Ectodermal cell (in vitro differentiated cells): ENCODE measurements around the gene POGZ. TPM values are rescaled to one million over a fixed set of nuclear protein-coding genes. Genes with fewer than 3 reads are reported as not detected.

ENCODE experiments used
- H3K27ac ChIP-seq: 2 replicates; pipeline ENCODE4 v1.7.0; 2013; ENCODE audit warnings: mild to moderate bottlenecking, low read depth, low read length; ENCODE audit not compliant: insufficient read depth, poor library complexity, severe bottlenecking
- H3K27me3 ChIP-seq: 2 replicates; pipeline ENCODE4 v1.7.0; 2013; ENCODE audit warnings: mild to moderate bottlenecking, low read length; ENCODE audit not compliant: insufficient read depth, control insufficient read depth, poor library complexity, severe bottlenecking
- H3K36me3 ChIP-seq: one replicate; pipeline ENCODE4 v1.7.0; 2013; ENCODE audit warnings: low read length; ENCODE audit not compliant: control insufficient read depth, insufficient read depth
- H3K4me1 ChIP-seq: one replicate; pipeline ENCODE4 v1.7.0; 2013; ENCODE audit warnings: low read length; ENCODE audit not compliant: control insufficient read depth, insufficient read depth
- H3K4me3 ChIP-seq: 2 replicates; pipeline ENCODE4 v1.7.0; 2013; ENCODE audit warnings: low read depth, low read length, control low read depth; ENCODE audit not compliant: insufficient read depth
- H3K9me3 ChIP-seq: 2 replicates; pipeline ENCODE4 v1.7.0; 2013; ENCODE audit warnings: mild to moderate bottlenecking, low read length, moderate library complexity; ENCODE audit not compliant: control insufficient read depth
- WGBS, 2 experiments: methylation state at CpG; one replicate each; pipeline ENCODE4 v1.1.7; 2013; ENCODE audit warnings: missing lambda C conversion rate in 2 of 2; 5-methylcytosine and 5-hydroxymethylcytosine counted together
- polyA plus RNA-seq, 4 experiments: library from polyadenylated mRNA; stranded (reverse); fragments of 50-300 nt; gene quantifications; one replicate each; pipeline ENCODE4 v1.2.3, GENCODE V29; 2013

POGZ gene
- polyA plus RNA-seq (2013, experiment 1 of 4), result 94.3 TPM
- 116 TPM for polyA plus RNA-seq (2013, experiment 2 of 4)
- 76.5 TPM for polyA plus RNA-seq (2013, experiment 3 of 4)
- polyA plus RNA-seq (2013, experiment 4 of 4), result 98.0 TPM

DNA sequence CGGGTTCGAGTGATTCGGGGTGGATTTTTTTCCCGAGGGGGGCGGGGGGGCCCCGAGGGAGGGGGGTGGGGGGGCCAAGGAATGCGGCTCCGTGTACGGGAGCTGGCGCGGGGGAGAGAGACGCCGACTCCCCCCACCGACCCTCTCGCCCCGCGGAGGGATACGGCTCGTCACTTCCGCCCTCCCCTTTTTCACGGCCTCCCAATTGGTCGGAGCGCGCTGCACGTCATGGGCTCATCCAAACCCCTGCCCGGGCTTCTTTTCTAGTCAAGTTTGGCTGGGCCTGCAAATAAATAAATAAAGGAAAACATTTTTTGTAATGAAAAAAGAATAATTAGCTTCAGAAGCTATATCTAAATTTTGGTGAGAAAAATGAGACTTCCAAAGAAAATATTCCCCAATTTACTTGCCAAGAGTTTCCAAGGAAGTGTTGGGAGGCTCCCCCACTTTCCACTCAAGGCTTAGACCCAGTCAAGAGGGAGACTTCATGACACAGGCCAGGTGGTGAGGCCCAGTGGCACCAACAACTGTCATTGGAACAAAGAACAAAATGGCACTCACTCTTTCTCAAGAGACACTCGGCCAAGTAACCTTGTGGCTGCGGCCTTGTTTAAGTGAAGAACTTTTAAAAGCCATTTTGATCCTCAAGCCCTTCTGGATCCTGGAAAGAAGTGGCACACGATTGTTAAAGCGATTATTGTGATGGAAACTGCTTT lies at the start of gene POGZ:
Gene POGZ, minus strand, starts transcription at position 164 of the 716 bp plus-strand sequence. CDS start 17,290 bp downstream, outside the sequence.
- WGBS, 2 experiments, result 13 to 16% methylated on average over 25 to 29 of the region's 30 CpGs
- Histone ChIP-seq H3K4me3 (peak within 1 kb of the TSS; percentile 79), H3K4me1 (no peaks in the 10 kb centered on the region), H3K27me3 (peaks cover 9% of the 10 kb centered on the region), H3K36me3 (no peaks in the 10 kb centered on the region), H3K27ac (peak within 1 kb of the TSS; percentile 90), H3K9me3 (no peaks in the 10 kb centered on the region)

DNA sequence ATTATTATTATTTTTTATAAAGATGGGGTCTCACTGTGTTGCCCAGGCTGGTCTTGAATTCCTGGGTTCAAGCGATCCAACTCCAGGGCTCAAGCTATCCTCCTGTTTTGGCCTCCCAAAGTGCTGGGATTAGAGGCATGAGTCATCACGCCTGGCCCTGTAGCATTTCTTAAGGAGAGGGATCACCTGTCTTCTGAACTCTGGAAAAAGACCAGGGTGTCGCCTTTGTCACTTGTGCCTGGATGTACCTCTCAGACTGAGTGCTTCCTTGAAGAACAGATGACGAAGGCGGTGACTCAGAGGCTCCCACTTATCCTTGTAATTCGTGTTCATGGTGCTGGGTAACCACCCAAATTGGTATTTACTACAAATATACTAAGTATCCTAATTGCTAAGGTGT lies 49.5 kb upstream of the POGZ start:
- Histone ChIP-seq H3K27ac (no peak overlapping the region), H3K4me3 (no peak overlapping the region), H3K36me3 (no peaks in the 10 kb centered on the region), H3K9me3 (no peaks in the 10 kb centered on the region), H3K4me1 (peaks cover 22% of the 10 kb centered on the region), H3K27me3 (peaks cover 11% of the 10 kb centered on the region)
- 90 to 92% methylated on average over 6 of the region's 6 CpGs for WGBS, 2 experiments

GRCh38 chr1:151504759-151505158 lies 45.5 kb upstream of the POGZ start:
- no peak overlapping the region for H3K4me3 ChIP-seq
- H3K36me3 ChIP-seq, result no peaks in the 10 kb centered on the region
- 82 to 93% methylated on average over 4 of the region's 4 CpGs for WGBS, 2 experiments
- H3K4me1 ChIP-seq, result no peaks in the 10 kb centered on the region
- H3K27me3 ChIP-seq, result no peaks in the 10 kb centered on the region
- H3K27ac ChIP-seq, result no peak overlapping the region
- no peaks in the 10 kb centered on the region for H3K9me3 ChIP-seq

DNA sequence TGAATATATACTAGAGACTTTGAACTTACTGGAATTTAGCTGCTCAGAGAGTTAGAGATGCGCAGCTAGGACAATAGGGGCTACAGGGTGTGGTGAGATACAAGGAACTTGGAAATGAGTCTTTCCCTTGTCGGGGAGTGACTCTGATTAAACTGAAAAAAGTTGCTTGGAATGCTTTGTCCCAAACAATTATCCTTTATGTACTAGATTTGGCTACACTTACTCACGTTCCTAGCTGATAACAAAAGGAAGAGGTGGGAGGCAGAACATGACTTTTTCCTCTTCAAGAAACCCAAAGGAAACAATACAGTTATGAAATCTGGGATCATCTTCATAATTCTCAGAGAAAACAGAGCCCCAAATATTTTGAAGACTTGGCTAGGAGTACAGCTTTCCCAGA lies 45.0 kb upstream of the POGZ start:
- Histone ChIP-seq H3K27me3 (no peaks in the 10 kb centered on the region), H3K27ac (no peak overlapping the region), H3K4me3 (no peak overlapping the region), H3K36me3 (no peaks in the 10 kb centered on the region), H3K9me3 (no peaks in the 10 kb centered on the region), H3K4me1 (no peaks in the 10 kb centered on the region)
- 84% methylated on average over 3 of the region's 3 CpGs for whole genome bisulfite sequencing, 2 experiments

DNA sequence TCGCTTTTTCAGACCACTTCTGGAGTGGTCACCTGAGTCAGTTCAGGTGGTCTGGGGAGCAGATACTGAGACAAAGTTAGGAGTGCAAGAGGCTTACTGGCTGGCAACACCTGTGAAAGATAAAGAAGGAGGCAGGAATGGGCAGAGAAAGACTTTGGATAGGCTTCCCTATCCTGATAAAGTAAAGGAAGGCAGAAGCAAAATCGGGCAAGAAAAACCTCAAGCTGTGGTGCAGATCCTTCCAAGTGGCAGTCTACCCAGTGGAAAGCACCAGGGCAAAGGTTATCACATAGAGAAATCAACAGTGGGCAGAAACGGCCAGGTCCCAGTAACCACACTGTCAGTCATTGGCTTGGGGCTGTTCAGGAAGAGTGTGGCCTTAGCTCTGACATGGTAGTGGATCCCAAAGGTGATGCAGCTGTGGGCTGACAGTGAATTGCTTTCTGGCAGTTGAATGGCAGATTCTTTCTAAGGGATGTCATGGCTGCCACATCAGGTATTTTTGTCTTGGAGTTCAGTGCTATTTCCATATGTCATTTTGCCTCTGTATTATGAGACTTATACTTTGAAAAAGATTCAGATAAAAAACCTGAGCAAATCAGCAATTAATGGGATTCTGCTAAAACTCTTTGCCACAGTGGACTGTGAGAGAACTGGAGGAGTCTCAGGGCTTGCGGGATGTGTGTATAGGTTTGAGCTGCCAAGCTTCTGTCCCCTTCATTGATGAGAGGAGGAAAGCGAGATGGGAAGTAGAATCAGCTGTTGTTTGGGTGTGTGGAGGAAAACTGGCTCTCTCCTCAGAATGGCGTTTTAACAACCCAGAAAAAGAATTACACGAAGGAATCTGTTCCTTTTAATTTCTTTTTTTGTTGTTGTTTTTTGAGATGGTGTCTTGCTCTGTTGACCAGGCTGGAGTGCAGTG lies 43.8 kb upstream of the POGZ start:
- WGBS, 2 experiments, result 79 to 81% methylated on average over 7 of the region's 7 CpGs
- H3K36me3 ChIP-seq, result no peaks in the 10 kb centered on the region
- H3K27me3 ChIP-seq, result no peaks in the 10 kb centered on the region
- H3K4me1 ChIP-seq, result no peaks in the 10 kb centered on the region
- no peaks in the 10 kb centered on the region for H3K9me3 ChIP-seq
- no peak overlapping the region for H3K27ac ChIP-seq
- H3K4me3 ChIP-seq, result no peak overlapping the region

GRCh38 chr1:151502035-151502700 lies 42.9 kb upstream of the POGZ start:
- 85 to 86% methylated on average over 5 of the region's 5 CpGs for WGBS, 2 experiments
- Histone ChIP-seq H3K36me3 (no peaks in the 10 kb centered on the region), H3K27ac (no peak overlapping the region)

GRCh38 chr1:151501474-151501873 lies 42.2 kb upstream of the POGZ start:
- 75 to 77% methylated on average over 10 of the region's 10 CpGs for WGBS, 2 experiments
- no peaks in the 10 kb centered on the region for H3K27me3 ChIP-seq
- H3K36me3 ChIP-seq, result no peaks in the 10 kb centered on the region
- H3K4me1 ChIP-seq, result no peaks in the 10 kb centered on the region
- H3K9me3 ChIP-seq, result no peaks in the 10 kb centered on the region
- H3K27ac ChIP-seq, result no peak overlapping the region
- no peak overlapping the region for H3K4me3 ChIP-seq

More at GRCh38 chr1:151502035-151502700, 42.9 kb upstream of the POGZ start:
- no peak overlapping the region for H3K4me3 ChIP-seq
- H3K9me3 ChIP-seq, result no peaks in the 10 kb centered on the region
- H3K27me3 ChIP-seq, result no peaks in the 10 kb centered on the region
- H3K4me1 ChIP-seq, result no peaks in the 10 kb centered on the region

DNA sequence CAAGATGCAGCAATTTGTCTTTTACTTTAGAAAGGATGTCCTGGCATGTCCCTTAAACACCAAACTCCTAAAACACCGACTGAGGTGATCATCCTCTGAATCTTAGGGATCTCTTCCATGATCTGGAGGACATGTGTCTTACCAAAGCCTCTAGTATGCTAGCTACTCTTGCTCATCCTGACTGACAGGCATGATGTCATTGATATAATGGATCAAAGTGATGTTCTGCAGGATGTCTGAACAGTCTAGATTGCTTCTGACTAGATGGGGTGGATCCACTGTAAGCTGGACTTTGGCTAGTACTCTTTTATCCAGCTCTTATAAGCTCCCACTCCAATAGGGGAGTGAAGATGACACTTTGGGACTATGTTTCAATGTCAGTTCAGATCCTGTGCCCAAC lies 40.6 kb upstream of the POGZ start:
- 91 to 96% methylated on average over 1 of the region's 1 CpG for WGBS, 2 experiments
- Histone ChIP-seq H3K4me3 (no peak overlapping the region), H3K27ac (no peak overlapping the region), H3K9me3 (no peaks in the 10 kb centered on the region), H3K36me3 (no peaks in the 10 kb centered on the region), H3K4me1 (peaks cover 8% of the 10 kb centered on the region), H3K27me3 (no peaks in the 10 kb centered on the region)

- Histone ChIP-seq H3K27ac (no peak overlapping the region), H3K4me1 (peaks cover 9% of the 10 kb centered on the region), H3K4me3 (no peak overlapping the region), H3K9me3 (no peaks in the 10 kb centered on the region), H3K36me3 (no peaks in the 10 kb centered on the region), H3K27me3 (no peaks in the 10 kb centered on the region)
- WGBS, 2 experiments, result 91 to 95% methylated on average over 5 of the region's 5 CpGs
Observed at GRCh38 chr1:151499365-151499764, 40.1 kb upstream of the POGZ start.

DNA sequence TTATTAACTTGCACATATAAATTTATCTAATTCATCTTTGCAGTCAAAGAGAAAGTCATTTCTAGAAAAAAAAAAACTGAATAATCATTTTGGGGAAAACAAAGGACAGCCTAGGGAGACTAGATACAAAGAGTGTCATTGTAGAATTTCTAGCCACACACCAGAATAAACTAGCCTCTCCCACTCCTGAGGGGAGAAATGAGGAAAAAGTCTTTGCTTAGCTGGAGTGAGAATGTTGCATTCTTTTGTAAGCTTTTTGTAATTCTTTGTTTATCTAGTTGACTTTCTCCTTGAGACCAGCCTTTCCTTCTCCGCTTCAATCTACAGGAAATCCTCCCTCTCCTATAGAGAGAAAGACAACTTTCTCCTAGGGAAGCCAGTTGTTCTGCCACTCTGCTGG lies 36.0 kb upstream of the POGZ start:
- Histone ChIP-seq H3K4me1 (peaks cover 9% of the 10 kb centered on the region), H3K27ac (peak overlapping the region; percentile 62), H3K4me3 (no peak overlapping the region), H3K9me3 (no peaks in the 10 kb centered on the region), H3K36me3 (no peaks in the 10 kb centered on the region), H3K27me3 (no peaks in the 10 kb centered on the region)
- 43 to 50% methylated on average over 1 of the region's 1 CpG for WGBS, 2 experiments
